ENCODE data around the gene ADGRL3. TPM values are rescaled to one million over a fixed set of nuclear protein-coding genes. Genes with fewer than 3 reads are reported as not detected.

The ADGRL3 gene
- total RNA-seq, 1 donor from 2014 or later = 34.5 TPM

DNA sequence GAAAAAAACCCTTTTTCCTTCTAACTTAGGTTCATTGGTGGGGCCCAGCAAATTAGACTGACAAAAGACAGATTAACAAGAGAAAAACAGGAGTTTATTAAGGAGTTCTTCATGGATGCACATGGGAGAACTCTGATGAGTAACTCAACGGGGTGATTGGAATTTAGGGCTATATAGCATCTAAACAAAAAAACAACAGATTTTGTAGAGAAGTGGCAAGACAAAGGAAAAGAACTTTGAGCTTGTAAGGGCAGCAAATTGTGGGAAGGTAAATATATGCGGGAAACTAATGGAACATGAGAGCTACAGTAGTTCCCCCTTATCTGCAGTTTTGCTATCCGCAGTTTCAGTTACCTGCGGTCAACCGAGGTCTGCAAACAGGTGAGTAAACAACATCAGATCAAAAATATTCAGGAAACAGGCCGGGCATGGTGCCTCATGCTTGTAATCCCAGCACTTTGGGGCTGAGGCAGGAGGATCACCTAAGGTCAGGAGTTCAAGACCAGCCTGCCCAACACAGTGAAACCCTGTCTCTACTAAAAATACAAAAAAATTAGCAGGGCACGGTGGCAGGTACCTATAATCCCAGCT lies 573.6 kb downstream of the ADGRL3 start:
- H3K4me3 Mint-ChIP-seq = no peak overlapping the region
- DNase-seq (ENCODE audit: low read depth, low spot score) = no peak
- peaks cover 6% of the 10 kb centered on the region for H3K36me3 Mint-ChIP-seq (ENCODE audit: low read depth)
- H3K4me1 Mint-ChIP-seq = peaks cover 21% of the 10 kb centered on the region
- H3K27me3 Mint-ChIP-seq (ENCODE audit: low read depth) = peaks cover 1% of the 10 kb centered on the region
- peaks cover 11% of the 10 kb centered on the region for H3K9me3 Mint-ChIP-seq
- TF ChIP-seq, protein P1, sequence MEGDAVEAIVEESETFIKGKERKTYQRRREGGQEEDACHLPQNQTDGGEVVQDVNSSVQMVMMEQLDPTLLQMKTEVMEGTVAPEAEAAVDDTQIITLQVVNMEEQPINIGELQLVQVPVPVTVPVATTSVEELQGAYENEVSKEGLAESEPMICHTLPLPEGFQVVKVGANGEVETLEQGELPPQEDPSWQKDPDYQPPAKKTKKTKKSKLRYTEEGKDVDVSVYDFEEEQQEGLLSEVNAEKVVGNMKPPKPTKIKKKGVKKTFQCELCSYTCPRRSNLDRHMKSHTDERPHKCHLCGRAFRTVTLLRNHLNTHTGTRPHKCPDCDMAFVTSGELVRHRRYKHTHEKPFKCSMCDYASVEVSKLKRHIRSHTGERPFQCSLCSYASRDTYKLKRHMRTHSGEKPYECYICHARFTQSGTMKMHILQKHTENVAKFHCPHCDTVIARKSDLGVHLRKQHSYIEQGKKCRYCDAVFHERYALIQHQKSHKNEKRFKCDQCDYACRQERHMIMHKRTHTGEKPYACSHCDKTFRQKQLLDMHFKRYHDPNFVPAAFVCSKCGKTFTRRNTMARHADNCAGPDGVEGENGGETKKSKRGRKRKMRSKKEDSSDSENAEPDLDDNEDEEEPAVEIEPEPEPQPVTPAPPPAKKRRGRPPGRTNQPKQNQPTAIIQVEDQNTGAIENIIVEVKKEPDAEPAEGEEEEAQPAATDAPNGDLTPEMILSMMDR (conservative IDR thresholded peaks at IDR 0.05) = no peak
- H3K27ac Mint-ChIP-seq (ENCODE audit: unreplicated experiment) = no peak overlapping the region

- H3K27ac Mint-ChIP-seq (ENCODE audit: unreplicated experiment) = no peak overlapping the region
- H3K4me3 Mint-ChIP-seq = no peak overlapping the region
- H3K36me3 Mint-ChIP-seq (ENCODE audit: low read depth) = no peaks in the 10 kb centered on the region
- H3K27me3 Mint-ChIP-seq (ENCODE audit: low read depth) = no peaks in the 10 kb centered on the region
- TF ChIP-seq, protein P1 (conservative IDR thresholded peaks at IDR 0.05) = no peak
- H3K9me3 Mint-ChIP-seq = peaks cover 5% of the 10 kb centered on the region
- H3K4me1 Mint-ChIP-seq = no peaks in the 10 kb centered on the region
- no peak for DNase-seq (ENCODE audit: low read depth, low spot score)
Measured at GRCh38 chr4:61782133-61782532, 582.0 kb downstream of the ADGRL3 start.

- Mint-ChIP-seq H3K27me3 (ENCODE audit: low read depth) (no peaks in the 10 kb centered on the region), H3K4me1 (no peaks in the 10 kb centered on the region), H3K36me3 (ENCODE audit: low read depth) (peaks cover 2% of the 10 kb centered on the region)
Measured at GRCh38 chr4:61783050-61783449, 582.9 kb downstream of the ADGRL3 start.

DNA sequence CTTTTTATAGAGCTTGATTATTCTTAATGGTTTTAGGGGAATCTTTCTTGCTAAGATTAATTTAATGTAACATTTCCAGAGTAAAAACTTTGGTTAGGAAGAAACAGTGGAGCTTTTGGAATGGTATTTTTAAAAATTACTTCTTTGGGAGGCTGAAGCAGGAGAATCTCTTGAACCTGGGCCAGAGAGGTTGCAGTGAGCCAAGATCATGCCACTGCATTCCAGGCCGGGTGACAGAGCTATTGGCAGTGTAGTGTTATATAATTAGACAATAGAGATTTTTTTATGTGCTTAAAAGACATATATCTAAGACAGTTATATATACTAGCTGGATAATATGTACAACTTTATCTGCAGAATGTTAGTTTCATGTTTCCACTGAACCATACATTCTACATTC lies 585.6 kb downstream of the ADGRL3 start:
- Mint-ChIP-seq H3K4me3 (no peak overlapping the region), H3K9me3 (no peaks in the 10 kb centered on the region), H3K27ac (ENCODE audit: unreplicated experiment) (no peak overlapping the region), H3K4me1 (no peaks in the 10 kb centered on the region), H3K27me3 (ENCODE audit: low read depth) (no peaks in the 10 kb centered on the region), H3K36me3 (ENCODE audit: low read depth) (peaks cover 9% of the 10 kb centered on the region)
- TF ChIP-seq, protein P1 (conservative IDR thresholded peaks at IDR 0.05) = no peak
- no peak for DNase-seq (ENCODE audit: low read depth, low spot score)

More at GRCh38 chr4:61783050-61783449, 582.9 kb downstream of the ADGRL3 start:
- H3K4me3 Mint-ChIP-seq = no peak overlapping the region
- no peak for DNase-seq (ENCODE audit: low read depth, low spot score)
- no peak overlapping the region for H3K27ac Mint-ChIP-seq (ENCODE audit: unreplicated experiment)
- TF ChIP-seq, protein P1 (conservative IDR thresholded peaks at IDR 0.05) = no peak
- H3K9me3 Mint-ChIP-seq = peaks cover under 1% of the 10 kb centered on the region

- peaks cover 12% of the 10 kb centered on the region for H3K36me3 Mint-ChIP-seq (ENCODE audit: low read depth)
- no peak overlapping the region for H3K27ac Mint-ChIP-seq (ENCODE audit: unreplicated experiment)
- H3K4me3 Mint-ChIP-seq = no peak overlapping the region
- DNase-seq (ENCODE audit: low read depth, low spot score) = no peak
- no peaks in the 10 kb centered on the region for H3K27me3 Mint-ChIP-seq (ENCODE audit: low read depth)
- TF ChIP-seq, protein P1 (conservative IDR thresholded peaks at IDR 0.05) = no peak
- H3K4me1 Mint-ChIP-seq = no peaks in the 10 kb centered on the region
- no peaks in the 10 kb centered on the region for H3K9me3 Mint-ChIP-seq
Measured at GRCh38 chr4:61786211-61786610, 586.1 kb downstream of the ADGRL3 start.
